Activated T-cell treated with anti-CD3 and anti-CD28 coated beads for 24 hours (primary cell): ENCODE results near the gene MTF2.
"Not testable (repeated sequence)": the region's sequence is repeated elsewhere in the genome, so short reads cannot be mapped to it uniquely, and the experiment has no call there.

ENCODE experiments used
- DNase-seq: peaks from one replicate; pipeline ENCODE4 v3.0.0-alpha.2; 2020; ENCODE audit warnings: low read depth

MTF2 gene

GRCh38 chr1:93143136-93143535, 64.1 kb downstream of the MTF2 start:
- DNase-seq = no peak

- DNase-seq = no peak
Measured at GRCh38 chr1:93143769-93144168, 64.7 kb downstream of the MTF2 start.

- no peak for DNase-seq
Measured at GRCh38 chr1:93148001-93148400, 68.9 kb downstream of the MTF2 start.

- DNase-seq = no peak
Measured at GRCh38 chr1:93150729-93151128, 71.6 kb downstream of the MTF2 start.

- DNase-seq = no peak
Measured at GRCh38 chr1:93151474-93151873, 72.4 kb downstream of the MTF2 start.

- DNase-seq = no peak
Measured at GRCh38 chr1:93152835-93153234, 73.8 kb downstream of the MTF2 start.

GRCh38 chr1:93154898-93155297, 75.8 kb downstream of the MTF2 start:
- DNase-seq = no peak

- DNase-seq = no peak
Measured at GRCh38 chr1:93155335-93155734, 76.3 kb downstream of the MTF2 start.

- no peak for DNase-seq
Measured at GRCh38 chr1:93159337-93159736, 80.3 kb downstream of the MTF2 start.

GRCh38 chr1:93163314-93163713, 84.2 kb downstream of the MTF2 start:
- DNase-seq = not testable (repeated sequence)

- no peak for DNase-seq
Measured at GRCh38 chr1:93164816-93165215, 85.7 kb downstream of the MTF2 start.

- DNase-seq = not testable (repeated sequence)
Measured at GRCh38 chr1:93165895-93166294, 86.8 kb downstream of the MTF2 start.

- no peak for DNase-seq
Measured at GRCh38 chr1:93167006-93167405, 87.9 kb downstream of the MTF2 start.

GRCh38 chr1:93170141-93170678, 91.1 kb downstream of the MTF2 start:
- not testable (repeated sequence) for DNase-seq

- DNase-seq = no peak
Measured at GRCh38 chr1:93171549-93172034, 92.5 kb downstream of the MTF2 start.

- no peak for DNase-seq
Measured at GRCh38 chr1:93172778-93173177, 93.7 kb downstream of the MTF2 start.

GRCh38 chr1:93174638-93175037, 95.6 kb downstream of the MTF2 start:
- DNase-seq = not testable (repeated sequence)

- no peak for DNase-seq
Measured at GRCh38 chr1:93177991-93178390, 98.9 kb downstream of the MTF2 start.

GRCh38 chr1:93178418-93178817, 99.3 kb downstream of the MTF2 start:
- DNase-seq = no peak

- peak; percentile 93 for DNase-seq
Measured at GRCh38 chr1:93179886-93180722, 101.0 kb downstream of the MTF2 start, which contains the start of gene TMED5. Gene TMED5, minus strand, starts transcription at chr1:93180413. Its CDS starts 171 bp downstream, at chr1:93180242.

GRCh38 chr1:93180723-93181613, 101.9 kb downstream of the MTF2 start, which contains the start of gene CCDC18:
Gene CCDC18, plus strand, starts transcription at chr1:93180724. Its CDS starts 2,638 bp downstream, at chr1:93183362.
- no peak for DNase-seq

GRCh38 chr1:93186667-93187066, 107.6 kb downstream of the MTF2 start:
- no peak for DNase-seq
